Body of pancreas (tissue), 4 donors: Measurements from ENCODE around the gene S100P. TPM values are rescaled to one million over a fixed set of nuclear protein-coding genes. Genes with fewer than 3 reads are reported as not detected.
A peak's percentile ranks its signal among the peaks of the same experiment; 100 is the strongest.

ENCODE experiments used
- ATAC-seq: fragments of 150-250 bp; one replicate; pipeline ENCODE4 v1.9.1; 2016
- DNase-seq, 4 donors: peaks; one replicate each; pipeline ENCODE4 v3.0.0-alpha.2; 2019
- H3K27ac ChIP-seq, 4 donors: fragments of 200-600 bp; sonication (generic); 1 replicate in 3 of 4; 2 replicates in 1 of 4; pipeline versions ENCODE4 v1.5.1 to v1.6.1; 2016 to 2019; ENCODE audit warnings: mild to moderate bottlenecking in 1 of 4, mixed read lengths in 1 of 4, moderate library complexity in 1 of 4
- H3K27me3 ChIP-seq, 2 donors: fragments of 200-600 bp; sonication (generic); one replicate each; pipeline ENCODE4 v1.6.0; 2016; ENCODE audit warnings: mild to moderate bottlenecking in 1 of 2
- H3K36me3 ChIP-seq, 2 donors: fragments of 200-600 bp; sonication (generic); replicated peaks in 1 of 2; 2 replicates each; pipeline ENCODE4 v1.5.1; 2016; ENCODE audit warnings: low read depth in 2 of 2; ENCODE audit not compliant: insufficient read depth in 1 of 2
- H3K4me1 ChIP-seq: fragments of 200-600 bp; sonication (generic); one replicate; pipeline ENCODE4 v1.6.0; 2016
- H3K4me3 ChIP-seq, 2 donors: fragments of 200-600 bp; sonication (generic); 1 replicate in 1 of 2; 2 replicates in 1 of 2; pipeline ENCODE4 v1.5.1; 2016 to 2019
- H3K9me3 ChIP-seq, 3 donors: fragments of 200-600 bp; sonication (generic); 1 replicate in 2 of 3; 2 replicates in 1 of 3; pipeline ENCODE4 v1.5.1; 2016
- CTCF ChIP-seq, 7 experiments: fragments of 450-650 bp in 4 of 7; fragments of 200-600 bp in 3 of 7; sonication (generic) in 3 of 7; IDR thresholded peaks; one replicate each; pipeline ENCODE4 v1.5.1; 2016 to 2019; ENCODE audit warnings: antibody characterized with exemption in 7 of 7
- POLR2A ChIP-seq, 3 donors: fragments of 450-650 bp; IDR thresholded peaks; one replicate each; pipeline ENCODE4 v1.6.1; 2016; ENCODE audit warnings: antibody characterized with exemption in 3 of 3, mild to moderate bottlenecking in 2 of 3
- WGBS, 2 donors: methylation state at CpG; one replicate each; pipeline ENCODE4 v1.1.5; 2017; 5-methylcytosine and 5-hydroxymethylcytosine counted together
- intact Hi-C: fragments of 100-400 bp; cut with DNase I; formaldehyde crosslinking; loops from one replicate; pipeline ENCODE4 v1.15.1; 2023
- total RNA-seq, 2 donors: library from RNA; depleted of rRNA; stranded (reverse); fragments of >200 nt; gene quantifications; one replicate each; pipeline ENCODE4 v1.1.0, GENCODE V29; 2016

Gene S100P
- total RNA-seq, 2 donors from 2014 or later, result 1.0 TPM; not detected in 1

GRCh38 chr4:6718932-6719610 lies 25.4 kb downstream of the S100P start:
- Histone ChIP-seq H3K27ac (no peak overlapping the region), H3K36me3 (no peaks in the 10 kb centered on the region), H3K4me3 (no peak overlapping the region), H3K4me1 (peaks cover 27% of the 10 kb centered on the region), H3K27me3 (no peaks in the 10 kb centered on the region), H3K9me3 (no peaks in the 10 kb centered on the region)
- no peak for DNase-seq
- TF ChIP-seq CTCF (IDR thresholded peaks at IDR 0.05), result no peak
- TF ChIP-seq POLR2A (IDR thresholded peaks at IDR 0.05), result no peak
- intact Hi-C loops, result no loop called here
- no peak for ATAC-seq
- WGBS, 2 donors, result 70 to 76% methylated on average over 7 of the region's 7 CpGs

GRCh38 chr4:6719611-6720179 lies 26.0 kb downstream of the S100P start:
- Histone ChIP-seq H3K36me3 (no peaks in the 10 kb centered on the region), H3K4me3 (no peak overlapping the region), H3K27me3 (no peaks in the 10 kb centered on the region), H3K27ac (no peak overlapping the region), H3K9me3 (no peaks in the 10 kb centered on the region), H3K4me1 (peaks cover 27% of the 10 kb centered on the region)
- TF ChIP-seq CTCF (IDR thresholded peaks at IDR 0.05) (no peak), POLR2A (IDR thresholded peaks at IDR 0.05) (no peak)
- intact Hi-C loops, result no loop called here
- DNase-seq (no peak), ATAC-seq (no peak)
- WGBS, 2 donors, result 47 to 54% methylated on average over 8 of the region's 8 CpGs

- Histone ChIP-seq H3K4me1 (peaks cover 26% of the 10 kb centered on the region), H3K9me3 (no peaks in the 10 kb centered on the region), H3K4me3 (no peak overlapping the region), H3K36me3 (no peaks in the 10 kb centered on the region), H3K27ac (no peak overlapping the region), H3K27me3 (no peaks in the 10 kb centered on the region)
- intact Hi-C loops, result no loop called here
- DNase-seq (peak; percentile 78 to 84 (median 82)), ATAC-seq (peak; percentile 49)
- TF ChIP-seq CTCF (IDR thresholded peaks at IDR 0.05) (peak; percentile 76 to 97 (median 88)), POLR2A (IDR thresholded peaks at IDR 0.05) (no peak)
- WGBS, 2 donors, result 4 to 10% methylated on average over 7 to 14 of the region's 14 CpGs
Observed at GRCh38 chr4:6720202-6720699, 26.6 kb downstream of the S100P start.

GRCh38 chr4:6721121-6721520 lies 27.4 kb downstream of the S100P start:
- no peak overlapping the region for H3K27ac ChIP-seq
- TF ChIP-seq POLR2A (IDR thresholded peaks at IDR 0.05) (no peak), CTCF (IDR thresholded peaks at IDR 0.05) (no peak)
- no peaks in the 10 kb centered on the region for H3K36me3 ChIP-seq
- H3K27me3 ChIP-seq, result no peaks in the 10 kb centered on the region
- ATAC-seq (no peak), DNase-seq (no peak)
- intact Hi-C loops, result no loop called here
- 92 to 95% methylated on average over 10 of the region's 10 CpGs for WGBS, 2 donors
- no peak overlapping the region for H3K4me3 ChIP-seq
- peaks cover 20% of the 10 kb centered on the region for H3K4me1 ChIP-seq
- H3K9me3 ChIP-seq, result no peaks in the 10 kb centered on the region
